IMR-90 (cell line): ENCODE results near the gene PSMB2. TPM values are rescaled to one million over a fixed set of nuclear protein-coding genes. Genes with fewer than 3 reads are reported as not detected.

ENCODE experiments used
- ATAC-seq: fragments of 200-7000 bp; cut with Tn5 transposase; 2 replicates; pipeline ENCODE4 v1.9.1; 2020; ENCODE audit warnings: low read depth, mild to moderate bottlenecking, moderate library complexity
- BruUV-seq: library from RNA; stranded (reverse); fragments of 400-500 nt; replicated peaks from 2 replicates; lab custom pipeline; 2021; lab: Mats Ljungman, UMichigan
- CTCF ChIA-PET: fragments of 300-600 bp; formaldehyde crosslinking; extraction: SDS; loops from one replicate; lab custom pipeline; 2021; ENCODE audit warnings: antibody characterized with exemption; lab: Yijun Ruan, JAX
- POLR2A ChIA-PET: fragments of 300-600 bp; sonication (Branson Sonifier 250); formaldehyde crosslinking; loops from one replicate; lab custom pipeline; 2022; ENCODE audit warnings: antibody characterized with exemption; ENCODE audit not compliant: unreplicated experiment; lab: Charles Lee
- DNase-seq: peaks from one replicate; pipeline ENCODE4 v3.0.0; 2013
- H2AFZ ChIP-seq: replicated peaks from 2 replicates; pipeline ENCODE3; 2013; ENCODE audit warnings: low read length, mild to moderate bottlenecking; ENCODE audit not compliant: poor library complexity
- H2AK5ac ChIP-seq: 2 replicates; pipeline ENCODE4 v1.6.1; 2013; ENCODE audit warnings: low read depth, low read length, inconsistent platforms
- H2AK9ac ChIP-seq: replicated peaks from 2 replicates; pipeline ENCODE3; 2013; ENCODE audit warnings: mild to moderate bottlenecking, low read depth, low read length, moderate library complexity; ENCODE audit not compliant: poor library complexity
- H2BK120ac ChIP-seq: 2 replicates; pipeline ENCODE4 v1.6.1; 2013; ENCODE audit warnings: low read depth, low read length, inconsistent platforms
- H2BK15ac ChIP-seq: 3 replicates; pipeline ENCODE4 v1.6.1; 2013; ENCODE audit warnings: low read depth, low read length, inconsistent platforms
- H2BK20ac ChIP-seq: 2 replicates; pipeline ENCODE4 v1.6.1; 2013; ENCODE audit warnings: low read depth, mild to moderate bottlenecking, inconsistent platforms, low read length, moderate library complexity
- H2BK5ac ChIP-seq: 2 replicates; pipeline ENCODE4 v1.6.1; 2013; ENCODE audit warnings: mild to moderate bottlenecking, low read depth, low read length, inconsistent platforms; ENCODE audit not compliant: poor library complexity, severe bottlenecking
- H3K14ac ChIP-seq: replicated peaks from 2 replicates; pipeline ENCODE4 v1.6.1; 2013; ENCODE audit warnings: low read depth, low read length, inconsistent platforms
- H3K18ac ChIP-seq: 2 replicates; pipeline ENCODE4 v1.6.1; 2013; ENCODE audit warnings: low read depth, low read length, control low read depth
- H3K23ac ChIP-seq: 2 replicates; pipeline ENCODE4 v1.6.1; 2013; ENCODE audit warnings: low read depth, low read length, inconsistent platforms
- H3K27ac ChIP-seq: 2 replicates; pipeline ENCODE4 v1.5.1; 2013; ENCODE audit warnings: mild to moderate bottlenecking, control low read depth, low read length; ENCODE audit not compliant: insufficient read depth
- H3K27me3 ChIP-seq: 2 replicates; pipeline ENCODE4 v1.6.1; 2013; ENCODE audit warnings: low read length; ENCODE audit not compliant: control insufficient read depth, insufficient read depth
- H3K36me3 ChIP-seq: 2 replicates; pipeline ENCODE4 v1.6.1; 2013; ENCODE audit warnings: low read length, mixed read lengths; ENCODE audit not compliant: control insufficient read depth, insufficient read depth
- H3K4ac ChIP-seq: 2 replicates; pipeline ENCODE4 v1.6.1; 2013; ENCODE audit warnings: low read depth, low read length, inconsistent platforms
- H3K4me1 ChIP-seq: 2 replicates; pipeline ENCODE4 v1.6.1; 2013; ENCODE audit warnings: low read length, mixed read lengths; ENCODE audit not compliant: control insufficient read depth, insufficient read depth
- H3K4me2 ChIP-seq: 2 replicates; pipeline ENCODE4 v1.6.1; 2013; ENCODE audit warnings: low read depth, mild to moderate bottlenecking, control low read depth, low read length, moderate library complexity
- H3K4me3 ChIP-seq: 2 replicates; pipeline ENCODE4 v1.5.1; 2013; ENCODE audit warnings: low read depth, mild to moderate bottlenecking, control low read depth, low read length, moderate library complexity; ENCODE audit not compliant: insufficient read depth
- H3K56ac ChIP-seq: 2 replicates; pipeline ENCODE4 v1.6.1; 2013; ENCODE audit warnings: low read length, inconsistent platforms; ENCODE audit not compliant: insufficient read depth; ENCODE audit errors: extremely low read depth
- H3K79me1 ChIP-seq, 2 experiments: 2 replicates each; pipeline ENCODE4 v1.6.1; 2013; ENCODE audit warnings: low read length in 2 of 2, inconsistent platforms in 1 of 2, low read depth in 1 of 2
- H3K9ac ChIP-seq: 2 replicates; pipeline ENCODE4 v1.6.1; 2013; ENCODE audit warnings: low read depth, low read length, control low read depth
- H3K9me1 ChIP-seq: 2 replicates; pipeline ENCODE4 v1.6.1; 2013; ENCODE audit warnings: low read length, inconsistent platforms; ENCODE audit not compliant: insufficient read depth
- H3K9me3 ChIP-seq: 2 replicates; pipeline ENCODE4 v1.6.1; 2013; ENCODE audit warnings: low read length; ENCODE audit not compliant: control insufficient read depth, insufficient read depth
- H4K20me1 ChIP-seq: 2 replicates; pipeline ENCODE4 v1.6.1; 2013; ENCODE audit warnings: low read length, inconsistent platforms; ENCODE audit not compliant: insufficient read depth
- H4K5ac ChIP-seq: 2 replicates; pipeline ENCODE4 v1.6.1; 2013; ENCODE audit warnings: mild to moderate bottlenecking, low read depth, low read length, control low read depth
- H4K8ac ChIP-seq, 2 experiments: 2 replicates each; pipeline ENCODE4 v1.6.1; 2013; ENCODE audit warnings: low read depth in 2 of 2, low read length in 2 of 2, control low read depth in 1 of 2, inconsistent platforms in 1 of 2
- H4K91ac ChIP-seq: 2 replicates; pipeline ENCODE4 v1.6.1; 2013; ENCODE audit warnings: low read depth, low read length, inconsistent platforms; ENCODE audit not compliant: insufficient read depth
- BHLHE40 ChIP-seq: fragments of 150-350 bp; IDR thresholded peaks from 2 replicates; pipeline ENCODE4 v1.6.1; 2016; ENCODE audit warnings: mild to moderate bottlenecking, low read depth, low read length
- CEBPB ChIP-seq: IDR thresholded peaks from 2 replicates; pipeline ENCODE4 v1.6.1; 2012; ENCODE audit warnings: low read depth, low read length, improper control_type of control experiment
- CHD1 ChIP-seq: IDR thresholded peaks from 2 replicates; pipeline ENCODE4 v1.6.1; 2012; ENCODE audit warnings: low read depth, low read length, improper control_type of control experiment
- FOS ChIP-seq: fragments of 150-350 bp; IDR thresholded peaks from 2 replicates; pipeline ENCODE4 v1.6.1; 2016; ENCODE audit warnings: low read depth, low read length
- MAFK ChIP-seq: IDR thresholded peaks from 2 replicates; pipeline ENCODE4 v1.6.1; 2012; ENCODE audit warnings: low read depth, low read length, improper control_type of control experiment
- MAZ ChIP-seq: IDR thresholded peaks from 2 replicates; pipeline ENCODE4 v1.6.1; 2012; ENCODE audit warnings: low read depth, mild to moderate bottlenecking, low read length, improper control_type of control experiment, moderate library complexity, borderline replicate concordance
- MXI1 ChIP-seq: IDR thresholded peaks from 2 replicates; pipeline ENCODE4 v1.6.1; 2012; ENCODE audit warnings: low read depth, mild to moderate bottlenecking, low read length, moderate library complexity, borderline replicate concordance
- NFE2L2 ChIP-seq: fragments of 150-350 bp; IDR thresholded peaks from 2 replicates; pipeline ENCODE4 v1.6.1; 2016; ENCODE audit warnings: low read depth, mild to moderate bottlenecking, low read length
- POLR2A ChIP-seq: IDR thresholded peaks from 2 replicates; pipeline ENCODE4 v1.6.1; 2012; ENCODE audit warnings: mild to moderate bottlenecking, low read depth, low read length
- RAD21 ChIP-seq: IDR thresholded peaks from 2 replicates; pipeline ENCODE4 v1.6.1; 2012; ENCODE audit warnings: low read length, improper control_type of control experiment
- RCOR1 ChIP-seq: IDR thresholded peaks from 2 replicates; pipeline ENCODE4 v1.6.1; 2012; ENCODE audit warnings: mild to moderate bottlenecking, low read length, improper control_type of control experiment; ENCODE audit not compliant: insufficient replicate concordance
- RFX5 ChIP-seq: IDR thresholded peaks from 2 replicates; pipeline ENCODE4 v1.8.0; 2012; ENCODE audit warnings: low read depth, mild to moderate bottlenecking, low read length, moderate library complexity
- SMC3 ChIP-seq: fragments of 150-350 bp; IDR thresholded peaks from 2 replicates; pipeline ENCODE4 v1.6.1; 2016; ENCODE audit warnings: low read depth, mild to moderate bottlenecking, antibody characterized with exemption, low read length, moderate library complexity
- WGBS, 2 experiments: methylation state at CpG; one replicate each; pipeline versions ENCODE4 v1.1.5 to v1.1.7; 2013; ENCODE audit warnings: missing lambda C conversion rate in 2 of 2; ENCODE audit not compliant: insufficient read length in 1 of 2; ENCODE audit errors: extremely low coverage in 2 of 2; 5-methylcytosine and 5-hydroxymethylcytosine counted together
- dilution Hi-C: fragments of 300-500 bp; cut with HindIII; formaldehyde crosslinking; loops from one replicate; pipeline ENCODE4 v1.14.3; 2018; ENCODE audit warnings: low sequenced_read_pairs; ENCODE audit not compliant: unreplicated experiment
- in situ Hi-C: fragments of 300-500 bp; cut with MboI; formaldehyde crosslinking; loops from 3 replicates; pipeline ENCODE4 v1.14.3; 2019; ENCODE audit warnings: low sequenced_read_pairs, inconsistent platforms, mixed read lengths
- intact Hi-C: fragments of 100-400 bp; cut with micrococcal nuclease; formaldehyde crosslinking; loops from 2 replicates; pipeline ENCODE4 v1.10.0; 2022
- polyA plus RNA-seq, 3 experiments: library from polyadenylated mRNA; depleted of rRNA; stranded (reverse); fragments of >200 nt; gene quantifications; 2 replicates each; pipeline ENCODE4 v1.2.3, GENCODE V29; 2012; ENCODE audit warnings: low replicate concordance in 1 of 3
- total RNA-seq: library from RNA; depleted of rRNA; stranded (reverse); fragments of >200 nt; gene quantifications from 2 replicates; pipeline ENCODE4 v1.2.3, GENCODE V29; 2012
- TF ChIP-seq, protein P1 (sequence below): fragments of 150-350 bp; IDR thresholded peaks from 2 replicates; pipeline ENCODE4 v1.6.1; 2017; ENCODE audit warnings: mild to moderate bottlenecking, antibody characterized with exemption, low read length, low read depth
- TF ChIP-seq, protein P2 (sequence below): conservative IDR thresholded peaks from 2 replicates; pipeline ENCODE4 v1.5.1; 2012; ENCODE audit warnings: mild to moderate bottlenecking, low read depth, low read length, improper control_type of control experiment

PSMB2 gene
- total and polyA plus RNA-seq, 2 of the 4 experiments (the other 2 are of a cell fraction), result 23.8 to 86.2 TPM

DNA sequence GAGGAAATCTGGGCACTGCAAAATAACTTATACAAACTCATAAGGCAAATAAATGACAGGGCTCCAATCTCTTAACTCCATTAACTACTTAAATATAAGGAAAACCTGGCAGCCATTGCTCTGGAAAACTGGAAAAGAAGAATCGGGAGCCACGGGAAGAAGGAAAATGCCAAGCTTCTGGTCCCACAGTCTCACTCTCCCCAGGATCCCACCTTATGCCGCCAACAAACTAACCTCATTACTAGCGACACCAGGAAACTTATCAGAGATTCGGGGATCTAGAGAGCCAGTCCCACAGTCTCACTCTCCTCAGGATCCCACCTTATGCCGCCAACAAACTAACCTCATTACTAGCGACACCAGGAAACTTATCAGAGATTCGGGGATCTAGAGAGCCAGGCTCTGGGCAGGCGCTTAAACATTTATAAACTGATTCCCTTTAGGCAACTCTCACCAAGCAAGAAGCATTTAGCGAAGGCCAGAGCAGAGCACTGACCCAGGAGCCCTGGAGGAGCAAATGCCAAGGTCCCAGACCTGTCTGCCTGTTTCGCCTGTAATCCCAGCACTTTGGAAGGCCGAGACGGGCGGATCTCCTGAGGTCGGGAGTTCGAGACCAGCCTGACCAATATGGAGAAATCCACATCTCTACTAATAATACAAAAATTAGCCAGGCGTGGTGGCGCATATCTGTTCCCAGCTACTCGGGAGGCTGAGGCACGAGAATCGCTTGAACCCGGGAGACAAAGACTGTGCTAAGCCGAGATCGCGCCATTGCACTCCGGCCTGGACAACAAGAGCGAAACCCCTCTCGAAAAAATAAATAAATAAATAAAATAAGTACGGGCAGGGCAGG is 720 bp downstream of the PSMB2 start:
- 21% methylated on average over 8 of the region's 29 CpGs; no CpG with 5 or more reads in 1 of the 2 experiments for WGBS, 2 experiments
- ATAC-seq, result no peak
- Histone ChIP-seq H3K4ac (peak overlapping the region; percentile 82), H3K9ac (peak overlapping the region; percentile 94), H2BK20ac (no peak overlapping the region), H2BK120ac (peak overlapping the region; percentile 28; the same call in 1 of the 2 replicates), H3K14ac (0 out of 2 replicates have a peak overlapping the region, but pooled peaks have one; percentile 69), H3K36me3 (peaks cover 2% of the 10 kb centered on the region; the same call in 1 of the 2 replicates), H3K27me3 (peaks cover 5% of the 10 kb centered on the region), H2BK15ac (no peak overlapping the region), H3K4me2 (peak overlapping the region; percentile 96), H4K20me1 (no peaks in the 10 kb centered on the region), H2AFZ (peak overlapping the region; percentile 100), H3K56ac (peak overlapping the region; percentile 69; the same call in 1 of the 2 replicates), H4K5ac (peak overlapping the region; percentile 34; the same call in 1 of the 2 replicates), H3K9me1 (no peaks in the 10 kb centered on the region), H3K4me1 (no peaks in the 10 kb centered on the region), H3K27ac (peak overlapping the region; percentile 86), H2BK5ac (peak overlapping the region; percentile 74), H2AK5ac (peak overlapping the region; percentile 56; the same call in 1 of the 2 replicates), H3K79me1 (peaks cover 8 to 21% of the 10 kb centered on the region in 2 experiments; a peak in 3 of 4 replicates), H2AK9ac (peak overlapping the region; percentile 96), H3K23ac (peak overlapping the region; percentile 53; the same call in 1 of the 2 replicates), H4K91ac (peak overlapping the region; percentile 11; the same call in 1 of the 2 replicates), H3K18ac (no peak overlapping the region), H3K4me3 (peak overlapping the region; percentile 90), H4K8ac (peak overlapping the region; percentile 45 to 98; a peak in 3 of 4 replicates), H3K9me3 (no peaks in the 10 kb centered on the region)
- POLR2A ChIA-PET, result no interaction called here
- no peak for DNase-seq
- in situ Hi-C loops, result loop anchor here (5.0 kb wide), 1 partner anchor 77 kb away; the partner anchor contains the start of gene C1orf216
- intact Hi-C loops, result loop anchor here (5.0 to 10.0 kb wide), 2 partner anchors 77 to 124 kb away; partner anchors contain the start of genes C1orf216 and CLSPN
- BruUV-seq, result TSS peak; percentile 44
- CTCF ChIA-PET, result no interaction called here
- TF ChIP-seq BHLHE40 (no peak), RCOR1 (no peak), FOS (no peak), MAFK (no peak), NFE2L2 (no peak), CEBPB (no peak), SMC3 (no peak), MXI1 (no peak), RFX5 (no peak), RAD21 (no peak), MAZ (no peak), CHD1 (no peak), POLR2A (no peak)
- TF ChIP-seq, protein P1, sequence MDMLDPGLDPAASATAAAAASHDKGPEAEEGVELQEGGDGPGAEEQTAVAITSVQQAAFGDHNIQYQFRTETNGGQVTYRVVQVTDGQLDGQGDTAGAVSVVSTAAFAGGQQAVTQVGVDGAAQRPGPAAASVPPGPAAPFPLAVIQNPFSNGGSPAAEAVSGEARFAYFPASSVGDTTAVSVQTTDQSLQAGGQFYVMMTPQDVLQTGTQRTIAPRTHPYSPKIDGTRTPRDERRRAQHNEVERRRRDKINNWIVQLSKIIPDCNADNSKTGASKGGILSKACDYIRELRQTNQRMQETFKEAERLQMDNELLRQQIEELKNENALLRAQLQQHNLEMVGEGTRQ, result no peak
- TF ChIP-seq, protein P2, sequence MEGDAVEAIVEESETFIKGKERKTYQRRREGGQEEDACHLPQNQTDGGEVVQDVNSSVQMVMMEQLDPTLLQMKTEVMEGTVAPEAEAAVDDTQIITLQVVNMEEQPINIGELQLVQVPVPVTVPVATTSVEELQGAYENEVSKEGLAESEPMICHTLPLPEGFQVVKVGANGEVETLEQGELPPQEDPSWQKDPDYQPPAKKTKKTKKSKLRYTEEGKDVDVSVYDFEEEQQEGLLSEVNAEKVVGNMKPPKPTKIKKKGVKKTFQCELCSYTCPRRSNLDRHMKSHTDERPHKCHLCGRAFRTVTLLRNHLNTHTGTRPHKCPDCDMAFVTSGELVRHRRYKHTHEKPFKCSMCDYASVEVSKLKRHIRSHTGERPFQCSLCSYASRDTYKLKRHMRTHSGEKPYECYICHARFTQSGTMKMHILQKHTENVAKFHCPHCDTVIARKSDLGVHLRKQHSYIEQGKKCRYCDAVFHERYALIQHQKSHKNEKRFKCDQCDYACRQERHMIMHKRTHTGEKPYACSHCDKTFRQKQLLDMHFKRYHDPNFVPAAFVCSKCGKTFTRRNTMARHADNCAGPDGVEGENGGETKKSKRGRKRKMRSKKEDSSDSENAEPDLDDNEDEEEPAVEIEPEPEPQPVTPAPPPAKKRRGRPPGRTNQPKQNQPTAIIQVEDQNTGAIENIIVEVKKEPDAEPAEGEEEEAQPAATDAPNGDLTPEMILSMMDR, result no peak
- dilution Hi-C loops, result no loop called here
